Upper lobe of right lung (tissue), 1 donor: ENCODE measurements around the gene INTS11. TPM values are rescaled to one million over a fixed set of nuclear protein-coding genes. Genes with fewer than 3 reads are reported as not detected.
A peak's percentile ranks its signal among the peaks of the same experiment; 100 is the strongest.

Experiments
- ATAC-seq: fragments of 200-7000 bp; cut with Tn5 transposase; one replicate; pipeline ENCODE4 v1.9.1; 2020; ENCODE audit warnings: mild to moderate bottlenecking, moderate library complexity
- DNase-seq: peaks from one replicate; pipeline ENCODE4 v3.0.0-alpha.2; 2020
- H3K27ac ChIP-seq: fragments of 200-600 bp; one replicate; pipeline ENCODE4 v1.8.0; 2022
- H3K27me3 ChIP-seq: fragments of 200-600 bp; one replicate; pipeline ENCODE4 v1.8.0; 2022; ENCODE audit warnings: mild to moderate bottlenecking
- H3K36me3 ChIP-seq: fragments of 200-600 bp; one replicate; pipeline ENCODE4 v1.8.0; 2022
- H3K4me1 ChIP-seq: fragments of 200-600 bp; one replicate; pipeline ENCODE4 v1.8.0; 2022
- H3K4me3 ChIP-seq: fragments of 200-600 bp; one replicate; pipeline ENCODE4 v1.8.0; 2022; ENCODE audit warnings: mild to moderate bottlenecking
- H3K9me3 ChIP-seq: fragments of 200-600 bp; one replicate; pipeline ENCODE4 v1.8.0; 2022
- CTCF ChIP-seq: fragments of 200-600 bp; IDR thresholded peaks from one replicate; pipeline ENCODE4 v1.8.0; 2022; ENCODE audit warnings: antibody characterized with exemption
- intact Hi-C: fragments of 100-400 bp; cut with DNase I; formaldehyde crosslinking; loops from one replicate; pipeline ENCODE4 v1.11.0; 2022
- total RNA-seq: library from RNA; stranded (reverse); fragmentation: NEBNext Ultra II Directional; extraction: Animal tissue kit (Norgen Biotek cat#: 25700); gene quantifications from one replicate; pipeline ENCODE4 v1.2.1, GENCODE V29; 2021
- donor health status: DM: no; HTN: yes; CAD: no; lungs with severe emphysema.

INTS11 gene
- total RNA-seq, 1 donor from 2014 or later, result 81.9 TPM

GRCh38 chr1:1305300-1306069, 19.0 kb downstream of the INTS11 start:
- ATAC-seq, result peak; percentile 2
- no peak for TF ChIP-seq CTCF
- peak overlapping the region; percentile 52 for H3K27ac ChIP-seq
- peaks cover 4% of the 10 kb centered on the region for H3K36me3 ChIP-seq
- H3K4me1 ChIP-seq, result peaks cover 41% of the 10 kb centered on the region
- H3K4me3 ChIP-seq, result peak overlapping the region; percentile 92
- DNase-seq, result no peak
- intact Hi-C loops, result no loop called here
- no peaks in the 10 kb centered on the region for H3K27me3 ChIP-seq
- H3K9me3 ChIP-seq, result no peaks in the 10 kb centered on the region

GRCh38 chr1:1304331-1305299, 19.8 kb downstream of the INTS11 start:
- Histone ChIP-seq H3K27me3 (no peaks in the 10 kb centered on the region), H3K4me1 (peaks cover 37% of the 10 kb centered on the region), H3K4me3 (peak overlapping the region; percentile 92), H3K27ac (peak overlapping the region; percentile 52), H3K36me3 (no peaks in the 10 kb centered on the region), H3K9me3 (no peaks in the 10 kb centered on the region)
- no peak for DNase-seq
- no peak for TF ChIP-seq CTCF
- no peak for ATAC-seq
- intact Hi-C loops, result no loop called here

GRCh38 chr1:1303736-1304135, 20.7 kb downstream of the INTS11 start:
- Histone ChIP-seq H3K9me3 (no peaks in the 10 kb centered on the region), H3K27me3 (no peaks in the 10 kb centered on the region), H3K4me1 (peaks cover 30% of the 10 kb centered on the region), H3K4me3 (no peak overlapping the region), H3K27ac (no peak overlapping the region), H3K36me3 (no peaks in the 10 kb centered on the region)
- intact Hi-C loops, result no loop called here
- ATAC-seq (no peak), DNase-seq (no peak)
- TF ChIP-seq CTCF, result no peak

- ATAC-seq, result no peak
- Histone ChIP-seq H3K4me3 (no peak overlapping the region), H3K36me3 (no peaks in the 10 kb centered on the region), H3K27me3 (no peaks in the 10 kb centered on the region), H3K4me1 (peaks cover 30% of the 10 kb centered on the region), H3K27ac (no peak overlapping the region), H3K9me3 (no peaks in the 10 kb centered on the region)
- no peak for TF ChIP-seq CTCF
- no peak for DNase-seq
- intact Hi-C loops, result no loop called here
Observed at GRCh38 chr1:1302951-1303509, 21.4 kb downstream of the INTS11 start.

- no peak overlapping the region for H3K4me3 ChIP-seq
- no peaks in the 10 kb centered on the region for H3K27me3 ChIP-seq
- ATAC-seq (no peak), DNase-seq (no peak)
- H3K4me1 ChIP-seq, result peaks cover 28% of the 10 kb centered on the region
- H3K27ac ChIP-seq, result no peak overlapping the region
- H3K36me3 ChIP-seq, result no peaks in the 10 kb centered on the region
- intact Hi-C loops, result no loop called here
- no peaks in the 10 kb centered on the region for H3K9me3 ChIP-seq
- peak; percentile 42 for TF ChIP-seq CTCF
Observed at GRCh38 chr1:1302006-1302430, 22.4 kb downstream of the INTS11 start.
